IMR-90 (cell line): ENCODE data around the gene MAML3.

Source experiments
- BHLHE40 ChIP-seq: fragments of 150-350 bp; IDR thresholded peaks from 2 replicates; pipeline ENCODE4 v1.6.1; 2016; ENCODE audit warnings: mild to moderate bottlenecking, low read depth, low read length
- CHD1 ChIP-seq: IDR thresholded peaks from 2 replicates; pipeline ENCODE4 v1.6.1; 2012; ENCODE audit warnings: low read depth, low read length, improper control_type of control experiment
- CTCF ChIP-seq: conservative IDR thresholded peaks from 2 replicates; pipeline ENCODE4 v1.5.1; 2012; ENCODE audit warnings: mild to moderate bottlenecking, low read depth, low read length, improper control_type of control experiment
- MAFK ChIP-seq: IDR thresholded peaks from 2 replicates; pipeline ENCODE4 v1.6.1; 2012; ENCODE audit warnings: low read depth, low read length, improper control_type of control experiment
- MAZ ChIP-seq: IDR thresholded peaks from 2 replicates; pipeline ENCODE4 v1.6.1; 2012; ENCODE audit warnings: low read depth, mild to moderate bottlenecking, low read length, improper control_type of control experiment, moderate library complexity, borderline replicate concordance
- MXI1 ChIP-seq: IDR thresholded peaks from 2 replicates; pipeline ENCODE4 v1.6.1; 2012; ENCODE audit warnings: low read depth, mild to moderate bottlenecking, low read length, moderate library complexity, borderline replicate concordance
- POLR2A ChIP-seq: IDR thresholded peaks from 2 replicates; pipeline ENCODE4 v1.6.1; 2012; ENCODE audit warnings: mild to moderate bottlenecking, low read depth, low read length
- RAD21 ChIP-seq: IDR thresholded peaks from 2 replicates; pipeline ENCODE4 v1.6.1; 2012; ENCODE audit warnings: low read length, improper control_type of control experiment
- RCOR1 ChIP-seq: IDR thresholded peaks from 2 replicates; pipeline ENCODE4 v1.6.1; 2012; ENCODE audit warnings: mild to moderate bottlenecking, low read length, improper control_type of control experiment; ENCODE audit not compliant: insufficient replicate concordance
- RFX5 ChIP-seq: IDR thresholded peaks from 2 replicates; pipeline ENCODE4 v1.8.0; 2012; ENCODE audit warnings: low read depth, mild to moderate bottlenecking, low read length, moderate library complexity
- SMC3 ChIP-seq: fragments of 150-350 bp; IDR thresholded peaks from 2 replicates; pipeline ENCODE4 v1.6.1; 2016; ENCODE audit warnings: low read depth, mild to moderate bottlenecking, antibody characterized with exemption, low read length, moderate library complexity

GRCh38 chr4:140088323-140088967, 65.5 kb downstream of the MAML3 start:
- TF ChIP-seq CTCF (no peak), POLR2A (no peak), MXI1 (no peak), CHD1 (no peak), MAZ (no peak), RFX5 (no peak), RAD21 (no peak), BHLHE40 (no peak), SMC3 (no peak), RCOR1 (no peak), MAFK (no peak)
